HG03108 (cell line): Measurements from ENCODE around the gene PDGFRB.

Source experiments
- ATAC-seq: cut with Tn5 transposase; IDR thresholded peaks from one replicate; pipeline ENCODE4 v1.9.1; 2021; ENCODE audit warnings: moderate library complexity; ENCODE audit not compliant: unreplicated experiment

PDGFRB gene

DNA sequence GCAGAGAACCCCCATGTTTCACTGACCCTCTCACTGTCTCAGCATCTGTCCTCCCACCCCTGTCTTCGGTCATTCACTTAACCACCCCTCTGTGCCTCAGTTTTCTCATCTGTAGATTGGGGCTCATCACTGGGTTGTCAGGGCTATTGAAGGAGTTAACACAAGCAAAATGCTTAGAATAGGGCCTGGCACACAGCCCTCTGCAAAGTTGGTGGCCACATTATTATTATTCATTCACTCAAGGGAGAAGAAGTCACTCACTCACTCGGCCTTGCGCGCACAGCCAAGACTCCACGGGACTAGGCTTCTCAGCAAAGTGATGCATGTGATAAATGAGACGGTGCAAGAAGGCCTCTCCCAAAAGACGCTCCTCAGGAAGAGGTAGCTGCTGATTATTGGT is 8.0 kb downstream of the PDGFRB start:
- no peak for ATAC-seq

DNA sequence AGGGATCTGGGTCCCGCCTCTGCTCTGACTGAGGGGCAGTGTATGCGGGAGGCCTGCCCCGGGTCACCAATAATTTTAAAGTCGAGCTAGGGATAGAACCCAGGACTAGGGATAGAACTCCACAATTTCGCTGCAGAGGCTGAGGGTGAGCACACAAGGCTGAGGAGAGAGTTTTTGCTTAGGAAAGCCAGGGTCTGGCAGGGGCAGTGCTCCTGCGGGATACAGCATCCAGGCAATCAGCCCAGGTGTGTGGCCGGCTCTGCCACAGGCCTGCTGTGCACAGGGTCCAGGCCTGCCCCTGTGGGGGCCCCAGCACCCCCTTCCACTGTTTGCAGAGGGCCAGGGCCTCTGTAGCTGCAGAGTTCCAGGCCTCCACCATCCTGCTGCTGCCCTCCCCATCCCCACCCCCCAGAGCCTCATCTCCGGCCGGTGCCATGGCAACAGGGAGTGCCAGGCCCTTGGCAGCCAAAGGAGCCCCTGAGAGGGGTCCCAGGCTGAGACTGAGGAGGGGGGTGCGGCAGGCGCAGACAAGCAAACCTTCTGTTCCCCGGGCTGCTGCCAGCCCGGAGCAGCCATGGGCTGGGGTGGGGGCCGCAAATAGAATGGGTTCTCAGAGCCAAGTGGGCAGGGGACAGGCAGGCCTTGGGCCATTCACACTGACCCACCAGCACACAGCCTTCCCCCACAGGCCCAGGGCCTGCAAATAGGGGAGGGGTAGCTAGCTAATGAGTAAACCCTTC is 8.6 kb downstream of the PDGFRB start:
- ATAC-seq = no peak

GRCh38 chr5:150146235-150146634 is 9.4 kb downstream of the PDGFRB start:
- no peak for ATAC-seq

GRCh38 chr5:150144879-150145278 is 10.8 kb downstream of the PDGFRB start:
- no peak for ATAC-seq

GRCh38 chr5:150144246-150144801 is 11.3 kb downstream of the PDGFRB start:
- ATAC-seq = no peak

- no peak for ATAC-seq
Observed at GRCh38 chr5:150143350-150144245, 12.0 kb downstream of the PDGFRB start.

- ATAC-seq = no peak
Observed at GRCh38 chr5:150142959-150143349, 12.7 kb downstream of the PDGFRB start.

GRCh38 chr5:150142185-150142958 is 13.3 kb downstream of the PDGFRB start:
- ATAC-seq = no peak

DNA sequence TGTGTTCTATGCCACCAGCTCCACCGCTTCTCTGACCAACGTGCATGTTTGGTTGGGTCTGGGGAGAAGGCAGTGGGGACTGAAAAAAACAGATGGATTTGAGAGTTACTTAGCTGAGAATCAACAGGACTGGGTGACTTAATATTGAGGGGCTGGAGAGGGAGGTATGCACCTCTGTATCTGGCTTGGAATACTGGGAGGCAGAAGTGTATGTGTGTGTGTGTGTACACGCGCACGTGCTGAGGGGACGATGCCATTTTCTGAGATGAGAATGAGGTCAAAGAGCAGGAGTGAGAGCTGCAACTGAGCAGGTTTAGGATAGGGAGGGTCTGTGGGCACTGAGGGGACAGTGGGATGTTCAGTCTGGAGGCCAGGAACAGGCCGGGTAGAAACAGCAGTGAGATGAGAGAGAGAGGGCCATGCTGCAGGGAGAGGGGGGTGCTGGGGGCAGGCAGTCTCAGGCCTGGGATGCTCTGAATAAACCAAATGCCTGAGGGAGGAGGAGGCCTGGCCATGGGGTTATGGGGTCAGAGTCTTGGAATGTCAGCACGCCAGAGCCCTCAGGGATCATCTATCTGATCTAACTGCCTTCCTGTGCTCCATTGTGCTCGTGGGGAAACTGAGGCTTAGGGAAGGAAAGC is 14.0 kb downstream of the PDGFRB start:
- ATAC-seq = no peak

DNA sequence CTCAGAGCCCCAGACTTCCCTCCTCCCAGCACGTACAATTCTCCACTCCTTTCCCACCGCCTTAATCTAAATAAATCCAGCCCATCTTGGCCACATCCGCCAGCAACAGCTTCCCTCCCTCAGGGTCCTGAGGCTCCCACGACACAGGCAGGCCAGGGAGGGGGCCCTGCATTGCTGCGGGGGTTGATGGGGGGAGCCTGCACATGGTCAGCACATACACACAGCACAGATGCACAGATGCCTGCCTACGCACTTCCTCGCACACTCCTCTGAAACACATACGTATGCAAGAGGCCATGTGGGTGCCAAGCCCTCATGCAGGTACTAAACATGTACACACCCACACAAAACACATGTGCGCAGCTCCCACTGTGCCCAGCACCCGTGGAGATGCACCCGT is 14.8 kb downstream of the PDGFRB start:
- no peak for ATAC-seq

DNA sequence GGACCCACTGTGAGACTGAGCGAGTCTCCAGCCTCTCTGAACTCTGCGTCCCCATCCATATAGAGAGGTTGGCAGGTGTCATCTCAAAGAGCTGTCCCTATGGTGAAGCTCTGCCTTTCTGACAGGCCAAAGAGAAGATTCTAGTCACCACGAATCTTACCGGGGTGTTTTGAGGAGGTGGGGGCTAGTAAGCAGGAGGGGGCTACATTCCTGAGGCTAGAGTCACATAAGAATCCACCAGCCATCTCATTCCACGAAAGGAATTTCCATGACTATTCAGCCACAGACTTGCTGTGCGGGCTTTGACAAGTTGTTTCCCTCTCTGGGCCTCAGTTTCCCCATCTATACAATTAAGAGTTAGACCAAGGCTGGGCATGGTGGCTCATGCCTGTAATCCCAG is 16.3 kb downstream of the PDGFRB start:
- ATAC-seq = no peak

- no peak for ATAC-seq
Observed at GRCh38 chr5:150138551-150139265, 16.9 kb downstream of the PDGFRB start.

DNA sequence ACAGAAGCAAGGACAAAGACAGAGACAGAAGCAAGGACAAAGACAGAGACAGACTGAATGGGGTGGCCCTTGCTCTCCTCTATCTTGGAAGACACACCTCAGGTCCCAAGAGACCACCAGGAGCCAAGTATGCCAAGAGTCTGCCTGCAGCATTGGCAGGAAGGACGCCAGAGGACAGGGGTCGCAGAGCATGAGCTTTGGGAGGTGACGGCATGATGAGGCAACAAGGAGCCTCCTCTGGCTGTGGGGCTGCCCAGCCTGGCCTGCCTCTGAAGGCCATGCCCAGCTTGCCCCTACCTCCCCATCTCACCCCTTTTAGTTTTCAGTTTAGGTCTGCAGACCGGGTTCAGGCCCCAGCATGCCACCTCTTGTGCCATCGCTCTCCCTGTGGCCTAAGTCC is 17.6 kb downstream of the PDGFRB start:
- ATAC-seq = no peak

DNA sequence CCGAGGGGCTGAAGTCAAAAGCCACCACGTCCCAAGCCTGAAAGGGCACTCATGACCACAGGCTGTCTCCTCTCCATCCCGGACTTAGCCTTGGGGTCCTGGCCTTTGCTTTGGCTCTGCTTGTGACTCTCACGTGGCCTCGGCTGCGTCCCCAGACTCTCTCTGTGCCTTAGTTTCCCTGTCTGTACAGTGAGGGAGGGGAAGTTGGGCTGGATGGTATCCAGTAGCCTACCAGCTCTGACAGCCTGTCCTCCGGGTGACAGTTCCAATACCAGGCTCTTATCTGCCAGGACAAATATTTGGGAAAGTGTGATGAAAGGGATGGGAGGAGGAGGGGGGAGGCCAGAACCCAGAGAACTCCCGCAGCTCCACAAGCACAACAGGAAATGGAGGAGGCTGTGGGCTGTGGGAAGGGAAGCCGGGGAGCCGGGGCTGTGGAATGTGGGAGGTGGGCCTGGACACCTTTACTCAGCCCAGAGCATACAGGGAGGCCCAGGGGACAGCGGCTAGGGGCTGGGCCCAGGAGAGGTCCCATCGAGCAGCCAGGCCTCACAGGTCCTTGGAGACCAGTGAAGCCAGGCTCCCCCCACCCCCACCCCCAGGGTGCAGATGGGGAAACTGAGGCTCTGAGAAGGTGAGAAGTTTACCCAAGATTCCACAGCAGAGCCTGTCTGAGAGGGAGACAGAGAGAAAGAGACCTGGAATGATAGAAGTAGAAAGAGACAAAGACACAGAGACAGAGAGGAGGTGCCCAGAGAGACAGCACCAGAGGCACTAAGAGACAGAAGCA is 18.3 kb downstream of the PDGFRB start:
- ATAC-seq = no peak

GRCh38 chr5:150136305-150137167 is 19.1 kb downstream of the PDGFRB start:
- ATAC-seq = no peak

DNA sequence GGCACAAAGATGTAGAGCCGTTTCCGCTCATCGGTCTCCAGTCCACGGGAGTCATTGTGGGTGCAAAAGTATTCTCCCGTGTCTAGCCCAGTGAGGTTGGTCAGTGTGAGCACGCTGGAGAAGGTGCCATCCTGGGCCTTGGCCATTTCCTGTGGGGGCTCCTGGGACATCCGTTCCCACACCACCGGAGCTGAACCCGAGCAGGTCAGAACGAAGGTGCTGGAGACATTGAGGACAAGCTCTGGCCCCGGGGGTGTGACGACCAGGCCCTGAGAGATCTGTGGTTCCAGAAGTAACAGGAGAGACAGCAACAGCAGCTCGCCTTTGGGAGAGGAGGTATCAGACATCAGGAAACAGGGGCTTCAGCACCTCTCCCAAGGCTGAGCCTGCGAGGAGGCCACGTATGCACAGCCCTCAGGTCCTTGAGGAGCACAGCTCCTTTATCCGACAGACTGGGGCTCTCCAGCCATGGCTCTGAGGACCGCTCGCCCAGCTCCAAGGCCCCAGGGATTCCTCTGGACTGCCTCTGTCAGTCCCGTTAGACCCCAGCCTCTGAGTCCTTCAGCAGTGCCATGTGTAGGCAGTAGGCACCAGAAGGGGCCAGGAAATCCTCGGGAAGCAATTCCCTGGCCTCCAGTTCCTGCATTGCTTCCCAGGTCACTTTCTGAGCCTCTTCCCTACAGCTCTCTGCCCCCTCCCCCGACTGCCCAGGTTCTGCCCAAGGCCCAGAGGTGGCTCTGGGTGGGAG is 19.9 kb downstream of the PDGFRB start:
- ATAC-seq = no peak

- ATAC-seq = no peak
Observed at GRCh38 chr5:150134198-150134588, 21.5 kb downstream of the PDGFRB start.
